Nephron (organoid): ENCODE measurements around the gene PSMC5.

Experiments
- H3K27ac Mint-ChIP-seq, 3 experiments: 2 replicates each; pipeline ENCODE4 v1.8.0; 2020; ENCODE audit warnings: mixed read lengths in 3 of 3, mild to moderate bottlenecking in 2 of 3, moderate library complexity in 1 of 3
- H3K27me3 Mint-ChIP-seq: 2 replicates; pipeline ENCODE4 v1.8.0; 2021; ENCODE audit warnings: low read depth, mild to moderate bottlenecking, moderate library complexity, mixed read lengths
- H3K36me3 Mint-ChIP-seq: 2 replicates; pipeline ENCODE4 v1.8.0; 2020; ENCODE audit warnings: low read depth, mixed read lengths
- H3K4me1 Mint-ChIP-seq: 2 replicates; pipeline ENCODE4 v1.8.0; 2020; ENCODE audit warnings: mixed read lengths
- H3K4me3 Mint-ChIP-seq, 3 experiments: 2 replicates each; pipeline ENCODE4 v1.8.0; 2020; ENCODE audit warnings: mild to moderate bottlenecking in 3 of 3, mixed read lengths in 3 of 3, moderate library complexity in 2 of 3
- H3K9me3 Mint-ChIP-seq: 2 replicates; pipeline ENCODE4 v1.8.0; 2020; ENCODE audit warnings: mixed read lengths
- CTCF ChIP-seq, 3 experiments: fragments of 200-600 bp; sonication (generic); IDR thresholded peaks; one replicate each; pipeline ENCODE4 v1.5.0; 2021; ENCODE audit warnings: antibody characterized with exemption in 3 of 3; ENCODE audit not compliant: unreplicated experiment in 3 of 3

PSMC5 gene

GRCh38 chr17:63837480-63837879 lies 10.2 kb downstream of the PSMC5 start:
- TF ChIP-seq CTCF (IDR thresholded peaks at IDR 0.05; ENCODE audit: unreplicated experiment in 3 of 3), result no peak
- H3K4me1 Mint-ChIP-seq, result peaks cover 25% of the 10 kb centered on the region
- no peaks in the 10 kb centered on the region for H3K9me3 Mint-ChIP-seq
- H3K27ac Mint-ChIP-seq, result no peak overlapping the region
- H3K36me3 Mint-ChIP-seq, result peaks cover 35% of the 10 kb centered on the region
- H3K27me3 Mint-ChIP-seq, result no peaks in the 10 kb centered on the region
- H3K4me3 Mint-ChIP-seq, result no peak overlapping the region

GRCh38 chr17:63837962-63838600 lies 10.8 kb downstream of the PSMC5 start:
- Mint-ChIP-seq H3K9me3 (no peaks in the 10 kb centered on the region), H3K4me1 (peaks cover 25% of the 10 kb centered on the region)

GRCh38 chr17:63838631-63839171 lies 11.5 kb downstream of the PSMC5 start:
- no peak for TF ChIP-seq CTCF (IDR thresholded peaks at IDR 0.05; ENCODE audit: unreplicated experiment in 3 of 3)
- Mint-ChIP-seq H3K4me1 (peaks cover 27% of the 10 kb centered on the region), H3K27me3 (no peaks in the 10 kb centered on the region), H3K9me3 (no peaks in the 10 kb centered on the region), H3K27ac (peak overlapping the region; percentile 92 to 95 (median 94)), H3K4me3 (peak overlapping the region; percentile 68 to 78 (median 75)), H3K36me3 (peaks cover 28% of the 10 kb centered on the region)

More at GRCh38 chr17:63837962-63838600, 10.8 kb downstream of the PSMC5 start:
- peaks cover 34% of the 10 kb centered on the region for H3K36me3 Mint-ChIP-seq
- no peaks in the 10 kb centered on the region for H3K27me3 Mint-ChIP-seq
- TF ChIP-seq CTCF (IDR thresholded peaks at IDR 0.05; ENCODE audit: unreplicated experiment in 3 of 3), result no peak
- no peak overlapping the region for H3K4me3 Mint-ChIP-seq
- H3K27ac Mint-ChIP-seq, result peak overlapping the region; percentile 92 to 95 (median 94)

- Mint-ChIP-seq H3K9me3 (no peaks in the 10 kb centered on the region), H3K27me3 (no peaks in the 10 kb centered on the region), H3K36me3 (peaks cover 10% of the 10 kb centered on the region), H3K27ac (peak overlapping the region; percentile 98 to 99 (median 99)), H3K4me3 (peak overlapping the region; percentile 97 to 99 (median 99)), H3K4me1 (peaks cover 34% of the 10 kb centered on the region)
- no peak for TF ChIP-seq CTCF (IDR thresholded peaks at IDR 0.05; ENCODE audit: unreplicated experiment in 3 of 3)
Observed at GRCh38 chr17:63840591-63841349, 13.5 kb downstream of the PSMC5 start.

- H3K27ac Mint-ChIP-seq, result peak overlapping the region; percentile 98 to 99 (median 99)
- H3K4me3 Mint-ChIP-seq, result peak overlapping the region; percentile 97 to 99 (median 99)
- no peaks in the 10 kb centered on the region for H3K27me3 Mint-ChIP-seq
- H3K4me1 Mint-ChIP-seq, result peaks cover 34% of the 10 kb centered on the region
- peaks cover 7% of the 10 kb centered on the region for H3K36me3 Mint-ChIP-seq
- no peaks in the 10 kb centered on the region for H3K9me3 Mint-ChIP-seq
- TF ChIP-seq CTCF (IDR thresholded peaks at IDR 0.05; ENCODE audit: unreplicated experiment in 3 of 3), result no peak
Observed at GRCh38 chr17:63841350-63842172, 14.3 kb downstream of the PSMC5 start.
